Duodenal mucosa (tissue), 2 donors: ENCODE results near the gene SLC8A3.

Source experiments
- H3K27ac ChIP-seq: one replicate; pipeline ENCODE4 v1.7.0; 2013; ENCODE audit warnings: low read depth, low read length
- H3K27me3 ChIP-seq, 2 donors: one replicate each; pipeline ENCODE4 v1.7.0; 2013; ENCODE audit warnings: low read length in 2 of 2, control low read depth in 1 of 2; ENCODE audit not compliant: insufficient read depth in 2 of 2, control insufficient read depth in 1 of 2
- H3K36me3 ChIP-seq, 2 donors: one replicate each; pipeline ENCODE4 v1.7.0; 2013; ENCODE audit warnings: low read length in 2 of 2, control low read depth in 1 of 2; ENCODE audit not compliant: insufficient read depth in 2 of 2, control insufficient read depth in 1 of 2
- H3K4me1 ChIP-seq, 2 donors: one replicate each; pipeline ENCODE4 v1.7.0; 2013; ENCODE audit warnings: low read length in 2 of 2, control low read depth in 1 of 2; ENCODE audit not compliant: insufficient read depth in 2 of 2, control insufficient read depth in 1 of 2
- H3K4me3 ChIP-seq, 2 donors: one replicate each; pipeline ENCODE4 v1.7.0; 2013; ENCODE audit warnings: low read length in 2 of 2, low read depth in 1 of 2
- H3K9ac ChIP-seq, 2 donors: one replicate each; pipeline ENCODE4 v1.7.0; 2013; ENCODE audit warnings: low read length in 2 of 2, low read depth in 1 of 2
- H3K9me3 ChIP-seq, 2 donors: one replicate each; pipeline ENCODE4 v1.7.0; 2013; ENCODE audit warnings: low read length in 2 of 2, control low read depth in 1 of 2; ENCODE audit not compliant: control insufficient read depth in 1 of 2

The SLC8A3 gene

DNA sequence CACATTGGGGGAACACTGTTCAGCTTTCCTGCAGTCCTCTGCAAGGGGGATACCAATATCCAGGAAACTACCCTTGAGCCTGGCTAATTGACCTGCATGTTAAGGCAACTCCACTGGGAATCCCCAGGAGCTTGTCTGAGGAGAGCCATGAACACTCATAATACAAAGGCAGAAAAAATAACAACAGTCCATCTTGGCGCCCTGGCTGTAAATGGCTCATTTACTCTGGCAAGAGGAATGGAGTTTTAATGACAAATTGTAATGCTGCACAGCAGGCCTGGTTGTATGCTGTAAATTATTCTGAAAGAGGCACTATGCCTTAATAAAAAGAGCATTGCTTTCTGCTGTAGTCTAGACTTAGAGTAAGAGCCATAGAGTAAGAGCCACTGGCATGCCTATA is 58.3 kb downstream of the SLC8A3 start:
- H3K36me3 ChIP-seq = no peaks in the 10 kb centered on the region
- no peak overlapping the region for H3K27ac ChIP-seq
- no peaks in the 10 kb centered on the region for H3K4me1 ChIP-seq
- no peak overlapping the region for H3K9ac ChIP-seq
- H3K9me3 ChIP-seq = no peaks in the 10 kb centered on the region
- H3K27me3 ChIP-seq = peaks cover 0 to 2% of the 10 kb centered on the region in 2 donors
- no peak overlapping the region for H3K4me3 ChIP-seq

DNA sequence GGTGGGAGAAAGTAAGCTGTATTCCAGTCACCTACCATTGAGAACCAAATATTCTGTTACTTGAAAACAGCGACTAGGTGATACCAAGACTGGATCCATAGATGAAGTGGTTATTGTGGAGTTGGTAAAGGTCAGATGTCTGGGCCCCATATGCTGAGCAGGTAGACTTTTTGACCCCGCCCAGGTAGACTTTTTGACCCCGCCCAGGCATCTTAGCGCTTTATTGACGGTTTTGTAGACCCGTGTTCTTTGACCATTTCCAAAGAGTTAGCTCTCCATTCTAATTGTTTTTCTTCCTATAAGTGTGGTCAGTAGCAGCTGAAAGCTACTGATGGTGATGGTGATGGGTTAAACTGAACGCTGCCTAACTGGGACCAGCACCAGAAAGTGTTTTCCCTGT is 61.6 kb downstream of the SLC8A3 start:
- no peak overlapping the region for H3K27ac ChIP-seq
- H3K4me1 ChIP-seq = no peaks in the 10 kb centered on the region
- no peak overlapping the region for H3K4me3 ChIP-seq
- peaks cover 0 to 2% of the 10 kb centered on the region in 2 donors for H3K27me3 ChIP-seq
- H3K9me3 ChIP-seq = no peaks in the 10 kb centered on the region
- H3K9ac ChIP-seq = no peak overlapping the region
- no peaks in the 10 kb centered on the region for H3K36me3 ChIP-seq

DNA sequence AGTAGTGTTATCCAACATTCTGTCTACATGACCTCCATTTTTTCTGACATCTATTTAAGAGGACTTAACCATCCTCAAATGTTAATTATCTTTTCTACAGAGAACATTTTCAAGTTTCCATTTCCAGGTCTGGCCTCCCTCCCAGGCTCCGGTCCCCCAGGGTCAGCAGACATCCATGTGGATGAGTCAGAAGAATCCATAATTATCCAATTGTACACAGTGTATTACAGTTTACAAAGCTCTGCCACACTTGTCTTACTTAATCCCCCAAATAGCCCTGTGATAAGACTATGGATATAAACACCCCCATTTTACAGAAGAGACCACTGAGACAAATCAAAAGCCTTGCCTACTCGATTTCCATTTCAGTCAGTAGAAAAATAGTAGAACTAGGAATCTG is 65.0 kb downstream of the SLC8A3 start:
- Histone ChIP-seq H3K27ac (no peak overlapping the region), H3K36me3 (no peaks in the 10 kb centered on the region), H3K4me3 (no peak overlapping the region), H3K4me1 (no peaks in the 10 kb centered on the region), H3K9ac (no peak overlapping the region), H3K27me3 (peaks cover 0 to 3% of the 10 kb centered on the region in 2 donors), H3K9me3 (no peaks in the 10 kb centered on the region)

DNA sequence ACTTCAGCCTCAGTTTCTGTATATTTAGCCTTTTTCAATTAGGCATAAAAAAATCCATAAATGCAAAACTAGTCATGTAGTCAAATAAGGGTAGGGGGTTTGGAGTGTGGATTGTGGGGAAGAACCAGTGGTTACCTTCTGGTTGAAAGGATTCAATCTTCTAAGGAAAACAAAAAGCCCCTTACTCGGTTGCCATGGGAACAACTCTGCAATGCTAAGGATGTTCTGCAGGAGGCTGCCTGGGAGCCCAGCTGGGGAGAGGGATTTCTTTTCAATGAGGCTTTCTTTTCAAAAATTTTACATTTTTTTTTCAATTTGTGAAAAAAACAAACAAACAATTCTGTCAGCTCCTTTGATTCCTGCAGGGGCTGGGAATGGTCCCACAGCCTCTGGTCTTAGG is 67.2 kb downstream of the SLC8A3 start:
- Histone ChIP-seq H3K36me3 (no peaks in the 10 kb centered on the region), H3K4me1 (no peaks in the 10 kb centered on the region), H3K4me3 (no peak overlapping the region), H3K9me3 (no peaks in the 10 kb centered on the region), H3K9ac (no peak overlapping the region), H3K27me3 (peaks cover 3 to 7% of the 10 kb centered on the region in 2 donors), H3K27ac (no peak overlapping the region)

DNA sequence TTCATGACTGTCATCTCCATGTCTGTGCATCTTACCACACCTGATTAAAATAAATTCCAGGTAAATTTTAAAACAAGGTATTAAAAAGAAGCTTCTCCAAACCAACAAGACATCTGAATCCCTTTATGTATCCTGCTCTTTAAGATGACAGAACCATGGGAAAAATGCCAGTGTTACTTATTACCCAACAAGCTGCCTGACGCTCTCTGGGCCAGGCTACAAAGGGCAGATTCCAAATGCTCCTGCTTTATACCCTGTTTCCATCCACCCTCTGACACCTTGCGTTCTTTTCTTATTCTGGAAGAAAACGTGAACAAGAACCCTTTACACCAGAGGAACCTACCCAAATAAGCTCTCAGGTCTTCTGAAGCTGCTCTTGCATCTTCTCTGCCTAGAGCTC is 70.7 kb downstream of the SLC8A3 start:
- Histone ChIP-seq H3K9me3 (no peaks in the 10 kb centered on the region), H3K27ac (no peak overlapping the region), H3K4me3 (no peak overlapping the region), H3K4me1 (no peaks in the 10 kb centered on the region), H3K36me3 (no peaks in the 10 kb centered on the region), H3K27me3 (peaks cover 3 to 7% of the 10 kb centered on the region in 2 donors), H3K9ac (no peak overlapping the region)

DNA sequence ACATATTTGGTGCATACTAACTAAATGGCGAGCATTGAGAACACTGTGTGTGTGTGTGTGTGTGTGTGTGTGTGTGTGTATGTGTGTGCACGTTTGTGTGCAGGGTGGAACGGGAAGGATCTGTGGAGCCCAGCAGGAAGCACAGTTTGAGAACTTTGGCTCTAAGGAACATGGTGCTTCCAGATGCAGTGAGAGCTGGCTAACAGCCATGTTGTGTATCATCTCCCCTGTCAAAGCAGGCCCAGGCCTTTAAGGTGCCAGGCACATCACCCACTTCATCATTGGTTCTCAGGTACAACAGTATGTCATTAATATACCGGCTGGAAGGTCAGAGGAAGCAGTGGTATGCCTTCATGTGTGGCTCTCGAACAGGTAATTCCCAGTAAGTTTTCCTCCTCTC is 72.5 kb downstream of the SLC8A3 start:
- no peak overlapping the region for H3K27ac ChIP-seq
- no peak overlapping the region for H3K9ac ChIP-seq
- H3K4me1 ChIP-seq = no peaks in the 10 kb centered on the region
- no peak overlapping the region for H3K4me3 ChIP-seq
- H3K9me3 ChIP-seq = no peaks in the 10 kb centered on the region
- peaks cover 3 to 7% of the 10 kb centered on the region in 2 donors for H3K27me3 ChIP-seq
- H3K36me3 ChIP-seq = no peaks in the 10 kb centered on the region

DNA sequence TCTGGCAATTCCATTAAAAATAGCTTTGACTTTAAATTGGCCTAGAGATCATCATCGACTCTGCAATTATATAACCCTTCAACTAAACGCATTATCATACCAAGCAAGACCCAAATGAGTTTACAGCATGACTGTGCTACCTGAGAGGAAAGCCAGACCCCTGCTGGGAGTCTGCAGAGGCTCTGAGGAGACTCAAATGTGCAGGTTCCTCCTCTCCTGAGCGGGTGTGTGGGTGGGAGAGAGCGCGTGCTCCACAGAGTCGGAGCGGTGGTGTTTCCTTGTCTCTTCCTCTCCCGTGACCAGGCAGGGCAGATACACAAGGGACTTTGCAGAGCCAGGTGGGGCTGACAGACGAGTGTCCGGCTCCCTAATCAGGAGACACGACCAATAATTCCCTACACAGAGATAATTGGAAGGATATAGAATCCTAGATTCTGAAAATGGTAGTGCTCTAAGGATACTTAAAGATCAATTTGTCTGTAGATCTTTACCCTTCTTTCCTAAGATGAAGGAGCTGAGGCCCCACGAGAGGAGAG is 74.1 kb downstream of the SLC8A3 start:
- Histone ChIP-seq H3K36me3 (no peaks in the 10 kb centered on the region), H3K27me3 (peaks cover 3 to 7% of the 10 kb centered on the region in 2 donors), H3K9me3 (no peaks in the 10 kb centered on the region), H3K4me1 (no peaks in the 10 kb centered on the region), H3K27ac (no peak overlapping the region), H3K4me3 (no peak overlapping the region), H3K9ac (no peak overlapping the region)

DNA sequence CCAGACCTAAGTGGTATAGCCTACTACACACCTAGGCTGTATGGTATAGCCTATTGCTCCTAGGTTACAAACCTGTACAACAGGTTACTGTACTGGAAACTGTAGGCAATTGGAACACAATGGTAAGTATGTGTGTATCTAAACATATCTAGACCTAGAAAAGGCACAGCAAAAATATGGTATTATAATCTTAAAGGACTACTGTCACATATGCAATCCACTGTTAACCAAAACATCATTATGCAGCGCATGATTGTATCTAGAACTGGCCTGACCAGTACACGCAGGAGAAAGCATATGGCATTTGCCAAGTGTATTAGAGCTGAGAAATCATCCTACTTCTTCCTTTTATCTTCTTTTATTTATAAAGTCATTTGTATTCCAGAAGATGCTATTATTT is 75.5 kb downstream of the SLC8A3 start:
- Histone ChIP-seq H3K4me1 (no peaks in the 10 kb centered on the region), H3K27ac (no peak overlapping the region), H3K27me3 (peaks cover 0 to 7% of the 10 kb centered on the region in 2 donors), H3K9me3 (no peaks in the 10 kb centered on the region), H3K4me3 (no peak overlapping the region), H3K36me3 (no peaks in the 10 kb centered on the region), H3K9ac (no peak overlapping the region)

DNA sequence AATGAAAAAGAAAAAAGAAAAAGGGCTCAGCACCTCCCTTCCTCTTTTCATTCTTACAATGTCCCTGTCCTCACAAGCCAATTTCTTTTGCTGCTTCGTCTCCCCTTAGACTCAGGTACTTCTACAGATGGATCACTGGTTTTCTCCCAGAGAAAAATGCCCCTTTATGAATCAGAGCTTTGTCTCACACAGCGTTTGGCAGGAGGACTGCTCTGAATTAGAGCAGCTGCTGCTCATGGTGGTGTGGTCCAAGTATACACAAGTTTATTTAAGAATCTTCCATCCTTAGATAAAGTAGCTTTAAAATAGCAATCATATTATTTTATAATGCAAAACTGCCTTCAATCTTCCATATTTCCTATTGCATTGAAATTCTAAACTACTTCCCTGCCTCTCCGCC is 80.3 kb downstream of the SLC8A3 start:
- H3K27me3 ChIP-seq = no peaks in the 10 kb centered on the region
- no peak overlapping the region for H3K27ac ChIP-seq
- no peaks in the 10 kb centered on the region for H3K36me3 ChIP-seq
- no peaks in the 10 kb centered on the region for H3K9me3 ChIP-seq
- H3K4me3 ChIP-seq = no peak overlapping the region
- no peak overlapping the region for H3K9ac ChIP-seq
- H3K4me1 ChIP-seq = no peaks in the 10 kb centered on the region

DNA sequence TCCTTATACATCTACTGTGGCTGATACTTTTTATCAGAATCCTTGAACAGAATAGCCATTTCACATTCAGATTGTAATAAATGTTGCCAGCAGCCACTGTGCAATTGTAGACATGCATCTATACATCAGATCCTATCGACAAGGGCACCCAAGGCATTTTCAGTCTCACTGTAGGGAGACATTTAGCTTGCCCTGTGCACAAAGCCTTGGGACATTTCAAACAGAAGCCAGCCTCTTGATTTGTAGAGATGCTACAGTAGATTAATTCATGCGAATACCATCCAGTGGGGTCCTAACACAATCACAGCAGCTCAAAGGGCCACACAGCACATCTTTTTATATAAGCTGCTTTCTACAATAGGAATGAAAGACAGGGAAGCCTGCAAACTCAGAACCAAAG is 81.4 kb downstream of the SLC8A3 start:
- Histone ChIP-seq H3K27me3 (no peaks in the 10 kb centered on the region), H3K9ac (no peak overlapping the region), H3K4me3 (no peak overlapping the region), H3K27ac (no peak overlapping the region), H3K4me1 (no peaks in the 10 kb centered on the region), H3K36me3 (no peaks in the 10 kb centered on the region), H3K9me3 (no peaks in the 10 kb centered on the region)

DNA sequence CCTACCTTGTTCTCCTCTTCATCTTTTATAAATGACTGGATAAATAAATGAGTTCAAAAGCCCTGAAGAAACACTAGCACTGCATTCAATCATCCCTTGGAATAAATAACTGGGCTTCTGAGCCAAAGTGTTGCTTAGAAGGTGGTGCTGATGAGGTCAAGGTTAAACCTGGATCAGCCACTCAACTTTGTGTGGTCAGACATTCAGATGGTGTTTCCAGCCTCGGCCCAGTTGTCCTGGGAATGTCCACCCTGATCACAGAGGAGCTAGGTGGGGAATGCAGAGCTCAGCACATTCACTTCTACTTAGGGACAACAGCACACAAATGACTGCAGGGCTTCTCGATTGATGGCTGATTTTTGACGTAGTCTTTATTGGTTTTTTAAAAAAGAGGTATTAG is 88.7 kb downstream of the SLC8A3 start:
- Histone ChIP-seq H3K4me3 (no peak overlapping the region), H3K36me3 (no peaks in the 10 kb centered on the region), H3K9me3 (no peaks in the 10 kb centered on the region), H3K27ac (no peak overlapping the region), H3K27me3 (peaks cover 9 to 15% of the 10 kb centered on the region in 2 donors), H3K4me1 (no peaks in the 10 kb centered on the region), H3K9ac (no peak overlapping the region)
